DOHH2 (cell line): ENCODE results near the gene HADHA.

Experiments used
- EZH2phosphoT487 ChIP-seq: fragments of 200-600 bp; sonication (generic); IDR thresholded peaks from 2 replicates; pipeline ENCODE4 v1.6.1; 2017; ENCODE audit warnings: borderline replicate concordance, mild to moderate bottlenecking, antibody characterized with exemption, low read length, moderate library complexity, mixed read lengths
- TF ChIP-seq, protein P1 (sequence below): fragments of 200-600 bp; sonication (generic); IDR thresholded peaks from one replicate; pipeline ENCODE4 v1.5.1; 2014; ENCODE audit warnings: antibody characterized with exemption, mild to moderate bottlenecking, low read depth, low read length; ENCODE audit not compliant: poor library complexity, severe bottlenecking

DNA sequence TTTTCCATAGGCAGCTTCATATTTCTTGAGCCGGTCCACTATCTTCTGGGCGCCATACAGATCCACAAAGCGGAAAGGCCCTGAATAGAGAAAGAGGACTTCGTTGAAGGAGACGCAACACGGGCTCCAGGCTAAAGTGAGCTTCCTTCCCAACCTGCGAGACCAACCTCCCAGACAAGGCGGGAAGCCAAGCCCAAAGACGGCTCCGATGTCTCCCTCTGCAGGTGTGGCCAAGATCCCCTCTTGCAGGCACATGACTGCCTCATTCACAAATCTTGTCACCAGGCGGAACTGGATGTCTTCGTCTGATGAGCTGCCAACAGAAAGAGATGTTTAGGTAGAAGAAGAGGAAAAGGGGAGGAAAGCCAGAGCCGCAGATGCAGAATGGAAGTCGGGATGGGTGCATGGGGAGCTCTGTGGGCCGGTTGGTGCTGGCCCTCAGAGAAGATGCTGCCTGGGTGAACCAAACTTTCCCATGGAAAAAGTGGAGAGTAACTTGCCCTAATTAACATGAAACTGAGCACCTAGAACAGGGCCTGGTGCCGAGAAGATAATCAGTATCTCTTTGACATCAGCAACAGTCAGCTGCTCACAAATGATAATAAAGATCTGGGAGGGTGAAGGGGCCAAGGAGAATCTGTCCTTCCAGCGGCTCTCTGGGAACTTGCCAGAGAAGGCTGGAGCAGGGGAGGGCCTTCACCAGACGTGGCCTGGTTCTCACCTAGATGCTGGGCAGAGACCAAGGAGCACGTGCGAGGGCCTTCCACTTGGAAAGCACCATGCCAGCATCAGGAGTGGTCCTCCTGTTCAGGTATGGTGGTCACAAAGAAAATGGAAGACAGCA lies 52.9 kb downstream of the HADHA start:
- TF ChIP-seq, protein P1, sequence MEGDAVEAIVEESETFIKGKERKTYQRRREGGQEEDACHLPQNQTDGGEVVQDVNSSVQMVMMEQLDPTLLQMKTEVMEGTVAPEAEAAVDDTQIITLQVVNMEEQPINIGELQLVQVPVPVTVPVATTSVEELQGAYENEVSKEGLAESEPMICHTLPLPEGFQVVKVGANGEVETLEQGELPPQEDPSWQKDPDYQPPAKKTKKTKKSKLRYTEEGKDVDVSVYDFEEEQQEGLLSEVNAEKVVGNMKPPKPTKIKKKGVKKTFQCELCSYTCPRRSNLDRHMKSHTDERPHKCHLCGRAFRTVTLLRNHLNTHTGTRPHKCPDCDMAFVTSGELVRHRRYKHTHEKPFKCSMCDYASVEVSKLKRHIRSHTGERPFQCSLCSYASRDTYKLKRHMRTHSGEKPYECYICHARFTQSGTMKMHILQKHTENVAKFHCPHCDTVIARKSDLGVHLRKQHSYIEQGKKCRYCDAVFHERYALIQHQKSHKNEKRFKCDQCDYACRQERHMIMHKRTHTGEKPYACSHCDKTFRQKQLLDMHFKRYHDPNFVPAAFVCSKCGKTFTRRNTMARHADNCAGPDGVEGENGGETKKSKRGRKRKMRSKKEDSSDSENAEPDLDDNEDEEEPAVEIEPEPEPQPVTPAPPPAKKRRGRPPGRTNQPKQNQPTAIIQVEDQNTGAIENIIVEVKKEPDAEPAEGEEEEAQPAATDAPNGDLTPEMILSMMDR = no peak
- TF ChIP-seq EZH2phosphoT487 = no peak
